Ovary (tissue), 9 donors: ENCODE measurements around the gene KXD1. TPM values are rescaled to one million over a fixed set of nuclear protein-coding genes. Genes with fewer than 3 reads are reported as not detected.

Experiments used
- DNase-seq, 5 donors: peaks; one replicate each; pipeline ENCODE4 v3.0.0-alpha.2; 2019 to 2020
- H3K27ac ChIP-seq, 2 donors: fragments of 200-600 bp; one replicate each; pipeline versions ENCODE4 v1.5.1 to v1.8.0; 2019 to 2022
- H3K27me3 ChIP-seq: fragments of 200-600 bp; one replicate; pipeline ENCODE4 v1.8.0; 2022
- H3K36me3 ChIP-seq: fragments of 200-600 bp; sonication (generic); one replicate; pipeline ENCODE4 v1.5.1; 2019
- H3K4me1 ChIP-seq: one replicate; pipeline ENCODE4 v1.8.1; 2013; ENCODE audit warnings: mild to moderate bottlenecking, moderate library complexity; ENCODE audit not compliant: insufficient read depth
- H3K4me3 ChIP-seq: fragments of 200-600 bp; sonication (generic); one replicate; pipeline ENCODE4 v1.5.1; 2017
- H3K9me3 ChIP-seq, 2 donors: fragments of 200-600 bp in 1 of 2; sonication (generic) in 1 of 2; one replicate each; pipeline versions ENCODE4 v1.5.1 to v1.8.1; 2013 to 2019; ENCODE audit warnings: mild to moderate bottlenecking in 1 of 2, moderate library complexity in 1 of 2
- EP300 ChIP-seq: sonication (generic); formaldehyde crosslinking; IDR thresholded peaks from one replicate; pipeline ENCODE4 v1.6.1; 2017; ENCODE audit warnings: antibody characterized with exemption
- POLR2A ChIP-seq: fragments of 450-650 bp; IDR thresholded peaks from one replicate; pipeline ENCODE4 v1.6.1; 2017; ENCODE audit warnings: antibody characterized with exemption, mild to moderate bottlenecking, moderate library complexity
- WGBS, 3 donors: extraction: QIAGEN DNeasy Blood & Tissue Kit in 1 of 3; methylation state at CpG; one replicate each; pipeline versions ENCODE4 v1.1.5 to v1.1.7; 2013 to 2017; 5-methylcytosine and 5-hydroxymethylcytosine counted together
- intact Hi-C, 4 donors: fragments of 100-400 bp; cut with DNase I; formaldehyde crosslinking; loops; one replicate each; pipeline versions ENCODE4 v1.11.0 to v1.15.1; 2022 to 2023
- polyA plus RNA-seq, 2 donors: library from polyadenylated mRNA; stranded (reverse); fragments of 200-250 nt in 1 of 2; fragments of 350-450 nt in 1 of 2; fragmentation: Illumina TruSeq in 1 of 2; extraction: RNeasy Lipid Tissue Mini Kit (QIAGEN cat#74804) in 1 of 2; gene quantifications; one replicate each; pipeline ENCODE4 v1.2.3, GENCODE V29; 2013 to 2014
- total RNA-seq, 7 donors: library from RNA; depleted of rRNA in 2 of 7; stranded (reverse); fragments of >200 nt in 2 of 7; fragmentation: NEBNext Ultra II Directional in 3 of 7; extraction: Animal tissue kit (Norgen Biotek cat#: 25700) in 3 of 7; gene quantifications; one replicate each; pipeline versions ENCODE4 v1.1.0 to v1.2.4, GENCODE V29; 2016 to 2023
- TF ChIP-seq, protein P1 (sequence below), 3 donors: fragments of 450-650 bp in 2 of 3; fragments of 200-600 bp in 1 of 3; IDR thresholded peaks; one replicate each; pipeline versions ENCODE4 v1.5.1 to v1.8.0; 2016 to 2022; ENCODE audit warnings: antibody characterized with exemption in 3 of 3, mild to moderate bottlenecking in 1 of 3
- donor health status: DM: no; HTN: no; CAD: no; lungs with moderate emphysema.
- donor health status: DM: no; HTN: no; CAD: no.
- donor health status: Bipolar disorder and iron deficiency.
- donor health status: DM: yes; HTN: yes; CAD: no.
- donor health status: DM: no; HTN: no; CAD: no.
- donor health status: DM: yes; HTN: yes; CAD: no.

The KXD1 gene
- total and polyA plus RNA-seq, 9 donors, result 52.0 to 78.3 (median 65.9) TPM

DNA sequence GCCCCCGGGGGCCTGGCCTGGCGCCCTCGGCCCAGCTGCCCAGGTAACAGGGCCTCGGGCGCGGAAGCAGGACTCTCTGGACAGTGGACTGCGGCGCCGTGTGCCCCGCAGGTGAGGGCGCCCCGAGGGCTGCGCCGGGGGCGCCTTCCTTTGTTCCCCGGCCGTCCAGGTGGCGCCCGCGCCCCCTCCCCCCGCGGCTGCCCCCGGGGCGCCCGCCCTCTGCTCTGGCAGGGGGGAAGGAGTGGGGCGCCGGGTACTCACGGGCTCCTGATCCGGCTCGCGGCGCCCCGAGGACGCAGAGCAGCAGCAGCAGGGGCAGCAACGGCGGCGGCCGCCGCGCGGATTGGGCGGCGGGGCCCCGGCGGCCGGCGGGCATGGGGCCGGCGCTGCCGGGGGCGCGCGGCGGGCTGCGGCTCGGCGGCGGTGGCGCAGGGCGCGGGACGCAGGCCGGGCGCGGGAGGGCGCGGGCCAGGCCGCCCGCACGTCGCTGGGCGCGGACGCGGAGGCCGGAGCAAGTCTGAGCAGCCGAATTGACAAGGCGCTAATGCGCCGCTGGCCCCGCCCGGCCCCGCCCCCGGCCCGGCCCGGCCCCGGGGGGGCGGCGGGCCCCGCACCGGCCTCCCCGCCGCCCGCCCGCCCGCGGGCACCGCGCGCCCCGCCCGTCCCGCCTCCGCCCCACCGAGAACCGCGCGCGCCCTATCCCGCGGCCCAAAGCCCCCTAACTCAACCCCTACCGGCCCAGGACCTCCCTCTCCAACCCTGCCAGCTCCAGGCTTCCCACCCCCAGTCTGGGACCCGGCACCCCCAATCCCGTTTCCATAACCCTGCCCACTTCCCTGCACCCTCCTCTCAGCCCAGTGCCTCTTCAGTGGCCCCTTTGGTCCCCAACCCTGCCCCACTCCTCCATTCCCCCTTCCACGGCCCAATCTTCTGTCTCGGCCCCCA is 48.9 kb downstream of the KXD1 start, which contains the start of gene CRLF1:
Gene CRLF1, minus strand, starts transcription at position 519 of the 945 bp plus-strand sequence. Its CDS starts 143 bp downstream, at position 376.
- H3K9me3 ChIP-seq, result no peaks in the 10 kb centered on the region
- DNase-seq, result no peak
- H3K4me1 ChIP-seq, result no peaks in the 10 kb centered on the region
- WGBS, 3 donors, result 1 to 2% (median 1%) methylated on average over 16 to 112 of the region's 116 CpGs
- peaks cover 8% of the 10 kb centered on the region for H3K27me3 ChIP-seq
- TF ChIP-seq EP300, result no peak
- no peak for TF ChIP-seq POLR2A
- TF ChIP-seq, protein P1, sequence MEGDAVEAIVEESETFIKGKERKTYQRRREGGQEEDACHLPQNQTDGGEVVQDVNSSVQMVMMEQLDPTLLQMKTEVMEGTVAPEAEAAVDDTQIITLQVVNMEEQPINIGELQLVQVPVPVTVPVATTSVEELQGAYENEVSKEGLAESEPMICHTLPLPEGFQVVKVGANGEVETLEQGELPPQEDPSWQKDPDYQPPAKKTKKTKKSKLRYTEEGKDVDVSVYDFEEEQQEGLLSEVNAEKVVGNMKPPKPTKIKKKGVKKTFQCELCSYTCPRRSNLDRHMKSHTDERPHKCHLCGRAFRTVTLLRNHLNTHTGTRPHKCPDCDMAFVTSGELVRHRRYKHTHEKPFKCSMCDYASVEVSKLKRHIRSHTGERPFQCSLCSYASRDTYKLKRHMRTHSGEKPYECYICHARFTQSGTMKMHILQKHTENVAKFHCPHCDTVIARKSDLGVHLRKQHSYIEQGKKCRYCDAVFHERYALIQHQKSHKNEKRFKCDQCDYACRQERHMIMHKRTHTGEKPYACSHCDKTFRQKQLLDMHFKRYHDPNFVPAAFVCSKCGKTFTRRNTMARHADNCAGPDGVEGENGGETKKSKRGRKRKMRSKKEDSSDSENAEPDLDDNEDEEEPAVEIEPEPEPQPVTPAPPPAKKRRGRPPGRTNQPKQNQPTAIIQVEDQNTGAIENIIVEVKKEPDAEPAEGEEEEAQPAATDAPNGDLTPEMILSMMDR (IDR thresholded peaks at IDR 0.05), result no peak
- no peaks in the 10 kb centered on the region for H3K36me3 ChIP-seq
- no peak within 1 kb of the TSS for H3K27ac ChIP-seq
- no peak within 1 kb of the TSS for H3K4me3 ChIP-seq
- intact Hi-C loops, result no loop called here

DNA sequence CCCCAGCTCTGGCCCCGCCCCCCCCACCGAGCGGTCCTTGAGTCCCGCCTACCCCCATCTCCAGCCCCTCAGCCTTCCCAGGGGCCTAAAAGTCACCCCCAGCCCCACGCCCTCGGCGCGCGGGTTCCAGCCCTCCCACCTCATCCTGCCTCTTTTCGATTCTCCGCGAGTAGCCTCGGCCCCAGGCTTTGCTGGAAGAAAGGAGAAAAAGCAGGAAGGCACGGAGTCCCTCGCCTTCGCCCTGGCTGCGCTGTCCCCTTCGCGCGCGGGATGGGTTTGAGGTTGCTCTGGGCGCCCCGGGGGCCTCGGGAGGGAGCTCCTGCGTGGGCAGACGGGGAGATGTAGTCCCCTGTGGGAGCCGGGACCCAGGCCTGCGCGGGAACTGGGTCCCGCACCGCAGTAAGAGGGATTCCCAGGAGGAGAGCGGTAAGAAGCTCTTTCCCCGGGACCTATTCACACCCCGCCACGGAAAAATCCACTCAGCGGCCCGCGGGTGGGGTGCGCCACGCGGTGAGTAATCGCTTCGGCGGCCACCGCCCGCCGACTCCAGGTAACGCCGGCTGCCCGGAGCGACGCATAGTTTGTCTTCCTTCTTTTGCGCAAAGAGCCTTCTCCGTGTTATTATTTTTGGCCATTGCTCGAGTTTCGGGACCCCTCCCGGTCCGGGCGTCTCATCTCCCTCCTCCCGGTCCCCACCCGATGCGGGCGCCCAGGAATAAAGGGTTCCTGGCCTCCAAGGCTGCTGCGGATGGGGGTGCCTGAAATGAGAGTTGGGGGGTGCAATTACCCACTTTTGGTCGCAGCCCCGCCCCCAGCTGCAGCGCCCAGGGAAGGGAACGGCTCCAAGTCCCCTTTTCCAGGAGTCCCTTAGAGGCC is 49.8 kb downstream of the KXD1 start:
- Histone ChIP-seq H3K36me3 (no peaks in the 10 kb centered on the region), H3K4me3 (no peak overlapping the region), H3K4me1 (no peaks in the 10 kb centered on the region), H3K27ac (no peak overlapping the region), H3K9me3 (no peaks in the 10 kb centered on the region), H3K27me3 (peaks cover 8% of the 10 kb centered on the region)
- intact Hi-C loops, result no loop called here
- DNase-seq, result no peak
- 1 to 2% (median 2%) methylated on average over 64 to 68 of the region's 68 CpGs for WGBS, 3 donors
- TF ChIP-seq, protein P1 (IDR thresholded peaks at IDR 0.05), result no peak
- TF ChIP-seq POLR2A (no peak), EP300 (no peak)

DNA sequence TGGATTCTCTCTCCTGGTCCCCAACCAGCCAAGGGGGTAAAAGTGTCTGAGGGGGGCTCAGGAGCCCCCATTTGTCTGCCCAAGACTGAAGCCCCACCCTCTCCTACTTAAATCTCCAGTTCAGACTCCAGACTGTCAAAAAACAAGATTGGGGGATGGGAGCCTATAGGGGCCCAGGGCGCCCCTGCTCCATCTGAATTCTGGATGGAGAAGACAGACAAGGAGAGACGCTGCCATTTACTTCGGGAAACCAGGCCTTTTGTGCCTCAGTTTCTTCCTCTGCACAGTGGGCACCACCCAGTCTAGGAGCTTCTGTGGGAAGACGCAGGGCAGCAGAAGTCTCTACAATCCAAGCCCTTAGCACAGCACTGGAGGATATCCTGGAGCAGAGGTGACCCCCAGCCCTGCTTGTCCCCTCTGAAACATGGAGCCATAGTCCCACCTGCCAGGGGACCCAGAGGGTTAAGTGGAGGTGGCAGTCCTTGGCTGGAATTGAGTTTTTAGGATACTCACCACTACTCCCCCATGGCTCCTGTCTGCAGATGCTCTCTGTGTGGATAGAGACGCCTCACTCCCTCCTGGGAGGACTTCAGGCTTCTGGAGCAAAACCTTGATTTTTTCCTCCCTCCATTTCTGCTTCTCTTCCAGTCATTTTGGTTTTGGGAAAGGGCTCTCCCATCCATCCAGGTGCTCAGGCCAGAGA is 50.6 kb downstream of the KXD1 start:
- H3K4me1 ChIP-seq, result peaks cover 3% of the 10 kb centered on the region
- H3K27ac ChIP-seq, result no peak overlapping the region
- no peak for TF ChIP-seq EP300
- no peak for TF ChIP-seq POLR2A
- TF ChIP-seq, protein P1 (IDR thresholded peaks at IDR 0.05), result no peak
- DNase-seq, result no peak
- H3K4me3 ChIP-seq, result no peak overlapping the region
- WGBS, 3 donors, result 22 to 32% (median 22%) methylated on average over 5 of the region's 5 CpGs
- H3K36me3 ChIP-seq, result no peaks in the 10 kb centered on the region
- intact Hi-C loops, result no loop called here
- H3K9me3 ChIP-seq, result no peaks in the 10 kb centered on the region
- H3K27me3 ChIP-seq, result peaks cover 11% of the 10 kb centered on the region
